Upper lobe of left lung (tissue), 4 donors: Measurements from ENCODE around the gene C3orf38.

ENCODE experiments used
- CTCF ChIP-seq, 6 experiments: fragments of 450-650 bp in 4 of 6; fragments of 200-600 bp in 2 of 6; sonication (generic) in 2 of 6; IDR thresholded peaks; one replicate each; pipeline ENCODE4 v1.5.1; 2016 to 2019; ENCODE audit warnings: antibody characterized with exemption in 6 of 6
- EP300 ChIP-seq, 4 donors: sonication (generic); formaldehyde crosslinking; IDR thresholded peaks; one replicate each; pipeline ENCODE4 v1.5.1; 2017; ENCODE audit warnings: antibody characterized with exemption in 4 of 4, control low read depth in 2 of 4
- POLR2A ChIP-seq, 4 donors: fragments of 450-650 bp; IDR thresholded peaks; one replicate each; pipeline ENCODE4 v1.5.1; 2016 to 2017; ENCODE audit warnings: antibody characterized with exemption in 4 of 4, mild to moderate bottlenecking in 2 of 4
- POLR2AphosphoS5 ChIP-seq, 2 donors: sonication (generic); formaldehyde crosslinking; IDR thresholded peaks; one replicate each; pipeline ENCODE4 v1.5.1; 2017; ENCODE audit warnings: antibody characterized with exemption in 2 of 2

- TF ChIP-seq CTCF (IDR thresholded peaks at IDR 0.05) (no peak), POLR2A (IDR thresholded peaks at IDR 0.05) (no peak), POLR2AphosphoS5 (IDR thresholded peaks at IDR 0.05) (no peak), EP300 (IDR thresholded peaks at IDR 0.05) (no peak)
These were observed 48.6 kb upstream of the C3orf38 start for GRCh38 chr3:88101142-88101541.
